ENCODE results near the gene SNRPD3. TPM values are rescaled to one million over a fixed set of nuclear protein-coding genes. Genes with fewer than 3 reads are reported as not detected.

The SNRPD3 gene
- total and polyA plus RNA-seq, 9 of the 15 experiments (the other 6 are each of a cell fraction or from before 2014, with no cell fraction given), result 131 to 366 (median 274) TPM

DNA sequence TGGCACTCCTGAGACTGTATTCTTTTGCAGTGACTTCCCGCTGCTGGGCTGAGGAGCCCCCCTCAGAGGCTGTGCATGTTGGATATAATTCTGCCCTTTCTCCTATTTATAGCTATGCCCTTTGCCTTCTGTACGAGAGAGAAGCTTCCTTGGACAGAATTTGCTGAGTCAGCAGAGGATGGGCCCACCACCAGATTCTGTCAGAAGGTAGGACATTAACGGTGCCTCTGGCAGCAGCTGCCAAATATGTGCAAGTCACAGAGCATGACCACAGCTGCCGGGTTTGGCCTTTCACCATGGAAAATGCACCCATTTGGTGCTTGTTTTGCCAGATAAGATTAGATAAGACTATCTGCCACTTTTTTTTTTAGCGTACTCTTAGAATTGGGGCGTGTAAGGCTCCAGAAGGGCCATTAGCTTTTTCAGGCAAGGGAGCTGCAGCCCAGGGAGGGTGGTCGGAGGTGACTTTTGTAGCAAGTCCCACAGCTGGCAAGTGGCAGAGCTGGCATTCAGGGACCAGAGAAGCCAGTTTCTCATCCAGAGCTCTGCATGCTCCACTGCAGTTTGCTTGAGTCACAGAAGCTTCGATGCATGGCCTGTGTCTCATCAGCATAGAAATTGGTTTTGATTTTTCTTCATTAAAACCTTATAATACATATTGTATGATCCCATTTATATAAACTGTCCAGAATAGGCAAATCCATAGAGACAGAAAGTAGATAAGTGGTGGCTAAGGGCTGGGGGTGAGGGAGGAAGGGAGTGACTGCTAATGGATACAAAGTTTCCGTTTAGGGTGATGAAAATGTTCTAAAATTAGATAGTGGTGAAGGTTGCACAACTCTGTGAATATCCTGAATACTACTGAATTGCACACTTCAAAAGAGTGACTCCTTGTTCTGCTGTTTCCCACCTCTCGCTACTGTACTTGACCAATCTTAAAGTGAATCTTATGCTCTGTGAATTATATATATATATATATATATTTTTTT, 44.9 kb upstream of the SNRPD3 start (continued):
- TF ChIP-seq, protein P1, sequence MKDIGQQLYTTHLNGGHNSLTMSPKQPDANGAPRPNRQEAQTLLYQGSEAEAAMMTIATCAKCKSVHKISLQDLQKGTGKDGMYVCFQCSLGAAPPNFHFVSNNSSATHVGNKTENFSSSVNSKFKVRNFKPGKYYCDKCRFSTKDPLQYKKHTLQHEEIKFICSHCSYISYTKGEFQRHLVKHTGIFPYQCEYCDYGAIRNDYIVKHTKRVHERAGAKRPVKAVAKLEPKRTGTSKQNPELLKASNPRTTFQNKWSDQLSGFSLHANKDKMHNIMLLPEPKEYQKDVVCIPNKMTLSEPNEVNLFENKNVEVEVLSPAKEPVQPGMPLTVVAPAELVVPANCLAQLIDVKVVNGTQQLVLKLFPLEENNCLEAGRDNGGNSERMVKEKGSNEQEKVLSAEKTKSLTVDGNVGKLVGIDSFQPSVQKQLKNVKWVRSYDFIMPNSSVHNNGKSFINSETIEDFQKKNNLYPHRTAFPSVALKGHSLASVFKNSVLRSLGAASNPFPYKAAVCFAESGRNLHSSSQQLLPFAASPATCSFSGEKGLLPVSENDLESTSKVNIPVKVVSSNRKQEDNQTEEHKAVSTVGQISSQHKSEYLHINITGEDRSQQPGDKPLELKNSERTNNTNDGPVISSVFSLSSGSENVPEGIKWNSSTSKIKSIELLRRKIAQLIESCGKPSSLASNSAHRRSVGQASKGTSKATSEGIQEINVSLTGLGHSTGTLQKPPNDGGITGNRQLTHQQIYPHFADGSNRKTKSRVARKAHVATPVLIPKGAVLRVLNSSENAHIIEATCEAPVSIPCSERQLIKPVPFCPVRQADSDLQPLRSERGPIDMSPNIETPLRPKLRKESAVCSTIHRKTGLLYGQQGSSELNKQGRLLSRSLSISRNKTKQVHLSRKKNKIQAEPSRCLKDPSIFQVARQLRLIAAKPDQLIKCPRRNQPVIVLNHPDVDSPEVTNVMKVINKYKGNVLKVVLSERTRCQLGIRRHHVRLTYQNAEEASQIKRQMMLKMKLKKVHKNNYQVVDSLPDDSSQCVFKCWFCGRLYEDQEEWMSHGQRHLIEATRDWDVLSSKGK (CRISPR knock-in tag; IDR thresholded peaks at IDR 0.05), result no peak
- TF ChIP-seq CBFA2T3 (IDR thresholded peaks at IDR 0.05), result peak; percentile 52
- no peak for TF ChIP-seq RBM39 (optimal IDR thresholded peaks at IDR 0.05; ENCODE audit: low read depth, low read length)
- peak; percentile 93 for TF ChIP-seq CEBPB (tag; IDR thresholded peaks at IDR 0.05)
- TF ChIP-seq CCAR2 (IDR thresholded peaks at IDR 0.05; ENCODE audit: low read depth, low read length), result no peak
- TF ChIP-seq NONO (IDR thresholded peaks at IDR 0.05; ENCODE audit: low read depth in 2 of 2, low read length in 1 of 2), result no peak
- no peak for TF ChIP-seq FOXJ2 (tag; IDR thresholded peaks at IDR 0.05)
- TF ChIP-seq EP300 (IDR thresholded peaks at IDR 0.05; ENCODE audit: low read length), result peak; percentile 44
- no peak for TF ChIP-seq TRIM28 (IDR thresholded peaks at IDR 0.05)
- peak; percentile 94 for TF ChIP-seq MEF2D (tag; conservative IDR thresholded peaks at IDR 0.05; ENCODE audit: low read depth)
- TF ChIP-seq, protein P2, sequence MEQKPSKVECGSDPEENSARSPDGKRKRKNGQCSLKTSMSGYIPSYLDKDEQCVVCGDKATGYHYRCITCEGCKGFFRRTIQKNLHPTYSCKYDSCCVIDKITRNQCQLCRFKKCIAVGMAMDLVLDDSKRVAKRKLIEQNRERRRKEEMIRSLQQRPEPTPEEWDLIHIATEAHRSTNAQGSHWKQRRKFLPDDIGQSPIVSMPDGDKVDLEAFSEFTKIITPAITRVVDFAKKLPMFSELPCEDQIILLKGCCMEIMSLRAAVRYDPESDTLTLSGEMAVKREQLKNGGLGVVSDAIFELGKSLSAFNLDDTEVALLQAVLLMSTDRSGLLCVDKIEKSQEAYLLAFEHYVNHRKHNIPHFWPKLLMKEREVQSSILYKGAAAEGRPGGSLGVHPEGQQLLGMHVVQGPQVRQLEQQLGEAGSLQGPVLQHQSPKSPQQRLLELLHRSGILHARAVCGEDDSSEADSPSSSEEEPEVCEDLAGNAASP (IDR thresholded peaks at IDR 0.05), result no peak
- no peak for TF ChIP-seq CBX5 (IDR thresholded peaks at IDR 0.05; ENCODE audit: borderline replicate concordance, low read depth)
- TF ChIP-seq KLF13 (tag; IDR thresholded peaks at IDR 0.05; ENCODE audit: borderline replicate concordance, low read depth), result no peak
- no peak for TF ChIP-seq NFYB (IDR thresholded peaks at IDR 0.05; ENCODE audit: extremely low read depth, insufficient read length)
- TF ChIP-seq SREBF2 (CRISPR knock-in tag; IDR thresholded peaks at IDR 0.05), result no peak
- TF ChIP-seq E2F3 (CRISPR knock-in tag; IDR thresholded peaks at IDR 0.05), result no peak
- peak; percentile 53; the same call in 1 of the 2 replicates for TF ChIP-seq NFE2L1 (tag; IDR thresholded peaks at IDR 0.05; ENCODE audit: borderline replicate concordance, low read depth)
